Right atrium auricular region (tissue), 2 donors: ENCODE data around the gene CARMIL1. TPM values are rescaled to one million over a fixed set of nuclear protein-coding genes. Genes with fewer than 3 reads are reported as not detected.

Experiments used
- DNase-seq: peaks from one replicate; pipeline ENCODE4 v3.0.0-alpha.2; 2019; ENCODE audit warnings: low spot score
- H3K27ac ChIP-seq, 2 donors: fragments of 200-600 bp; sonication (generic); 1 replicate in 1 of 2; 2 replicates in 1 of 2; pipeline ENCODE4 v1.5.1; 2016 to 2019
- H3K27me3 ChIP-seq, 2 donors: fragments of 200-600 bp; sonication (generic); one replicate each; pipeline versions ENCODE4 v1.5.1 to v1.6.0; 2017 to 2019
- H3K36me3 ChIP-seq: fragments of 200-600 bp; sonication (generic); one replicate; pipeline ENCODE4 v1.5.1; 2016
- H3K4me1 ChIP-seq, 2 donors: fragments of 200-600 bp; sonication (generic); one replicate each; pipeline versions ENCODE4 v1.5.1 to v1.6.0; 2017 to 2019
- H3K4me3 ChIP-seq, 2 donors: fragments of 200-600 bp; sonication (generic); 1 replicate in 1 of 2; 2 replicates in 1 of 2; pipeline ENCODE4 v1.5.1; 2017 to 2019; ENCODE audit warnings: mild to moderate bottlenecking in 1 of 2, moderate library complexity in 1 of 2
- H3K9me3 ChIP-seq, 2 donors: fragments of 200-600 bp; sonication (generic); one replicate each; pipeline ENCODE4 v1.5.1; 2019
- CTCF ChIP-seq, 2 donors: fragments of 200-600 bp; sonication (generic); IDR thresholded peaks; one replicate each; pipeline ENCODE4 v1.5.1; 2019; ENCODE audit warnings: antibody characterized with exemption in 2 of 2
- total RNA-seq, 2 donors: library from RNA; depleted of rRNA; stranded (reverse); fragments of >200 nt; gene quantifications; one replicate each; pipeline ENCODE4 v1.1.0, GENCODE V29; 2016

The CARMIL1 gene
- total RNA-seq, 2 donors from 2014 or later, result 7.9 to 29.4 TPM

- Histone ChIP-seq H3K4me3 (no peak overlapping the region), H3K4me1 (no peaks in the 10 kb centered on the region), H3K36me3 (no peaks in the 10 kb centered on the region), H3K27ac (no peak overlapping the region), H3K9me3 (no peaks in the 10 kb centered on the region), H3K27me3 (no peaks in the 10 kb centered on the region)
- no peak for TF ChIP-seq CTCF (IDR thresholded peaks at IDR 0.05)
- DNase-seq, result no peak
Observed at GRCh38 chr6:25250878-25251277, 28.3 kb upstream of the CARMIL1 start.

- DNase-seq, result no peak
- no peak for TF ChIP-seq CTCF (IDR thresholded peaks at IDR 0.05)
- H3K4me3 ChIP-seq, result no peak overlapping the region
- H3K27ac ChIP-seq, result no peak overlapping the region
- H3K4me1 ChIP-seq, result no peaks in the 10 kb centered on the region
- no peaks in the 10 kb centered on the region for H3K27me3 ChIP-seq
- H3K36me3 ChIP-seq, result no peaks in the 10 kb centered on the region
- no peaks in the 10 kb centered on the region for H3K9me3 ChIP-seq
Observed at GRCh38 chr6:25251426-25251825, 27.7 kb upstream of the CARMIL1 start.

GRCh38 chr6:25253351-25253750 lies 25.8 kb upstream of the CARMIL1 start:
- DNase-seq, result no peak
- Histone ChIP-seq H3K36me3 (no peaks in the 10 kb centered on the region), H3K27me3 (no peaks in the 10 kb centered on the region), H3K4me3 (no peak overlapping the region), H3K27ac (no peak overlapping the region), H3K4me1 (no peaks in the 10 kb centered on the region), H3K9me3 (no peaks in the 10 kb centered on the region)
- TF ChIP-seq CTCF (IDR thresholded peaks at IDR 0.05), result no peak

GRCh38 chr6:25254671-25255070 lies 24.5 kb upstream of the CARMIL1 start:
- H3K4me3 ChIP-seq, result no peak overlapping the region
- no peaks in the 10 kb centered on the region for H3K36me3 ChIP-seq
- no peak overlapping the region for H3K27ac ChIP-seq
- no peaks in the 10 kb centered on the region for H3K27me3 ChIP-seq
- no peak for DNase-seq
- H3K9me3 ChIP-seq, result no peaks in the 10 kb centered on the region
- TF ChIP-seq CTCF (IDR thresholded peaks at IDR 0.05), result no peak
- H3K4me1 ChIP-seq, result no peaks in the 10 kb centered on the region

- no peak for TF ChIP-seq CTCF (IDR thresholded peaks at IDR 0.05)
- DNase-seq, result no peak
- Histone ChIP-seq H3K9me3 (no peaks in the 10 kb centered on the region), H3K27me3 (no peaks in the 10 kb centered on the region), H3K27ac (no peak overlapping the region), H3K4me3 (no peak overlapping the region), H3K4me1 (no peaks in the 10 kb centered on the region), H3K36me3 (no peaks in the 10 kb centered on the region)
Observed at GRCh38 chr6:25257686-25258348, 21.4 kb upstream of the CARMIL1 start.

- DNase-seq, result no peak
Observed at GRCh38 chr6:25259756-25260155, 19.4 kb upstream of the CARMIL1 start.

More at GRCh38 chr6:25259756-25260155, 19.4 kb upstream of the CARMIL1 start:
- Histone ChIP-seq H3K27ac (no peak overlapping the region), H3K4me1 (no peaks in the 10 kb centered on the region), H3K27me3 (no peaks in the 10 kb centered on the region), H3K36me3 (no peaks in the 10 kb centered on the region), H3K4me3 (no peak overlapping the region), H3K9me3 (no peaks in the 10 kb centered on the region)
- TF ChIP-seq CTCF (IDR thresholded peaks at IDR 0.05), result no peak
